C4-2B (cell line): ENCODE results near the gene ZNF555.

Experiments used
- ZFX ChIP-seq: fragments of 450-650 bp; IDR thresholded peaks from 2 replicates; pipeline ENCODE4 v1.6.1; 2017
- TF ChIP-seq, protein P1 (sequence below): fragments of 450-650 bp; conservative IDR thresholded peaks from 2 replicates; pipeline ENCODE4 v1.5.1; 2017; ENCODE audit warnings: mild to moderate bottlenecking

DNA sequence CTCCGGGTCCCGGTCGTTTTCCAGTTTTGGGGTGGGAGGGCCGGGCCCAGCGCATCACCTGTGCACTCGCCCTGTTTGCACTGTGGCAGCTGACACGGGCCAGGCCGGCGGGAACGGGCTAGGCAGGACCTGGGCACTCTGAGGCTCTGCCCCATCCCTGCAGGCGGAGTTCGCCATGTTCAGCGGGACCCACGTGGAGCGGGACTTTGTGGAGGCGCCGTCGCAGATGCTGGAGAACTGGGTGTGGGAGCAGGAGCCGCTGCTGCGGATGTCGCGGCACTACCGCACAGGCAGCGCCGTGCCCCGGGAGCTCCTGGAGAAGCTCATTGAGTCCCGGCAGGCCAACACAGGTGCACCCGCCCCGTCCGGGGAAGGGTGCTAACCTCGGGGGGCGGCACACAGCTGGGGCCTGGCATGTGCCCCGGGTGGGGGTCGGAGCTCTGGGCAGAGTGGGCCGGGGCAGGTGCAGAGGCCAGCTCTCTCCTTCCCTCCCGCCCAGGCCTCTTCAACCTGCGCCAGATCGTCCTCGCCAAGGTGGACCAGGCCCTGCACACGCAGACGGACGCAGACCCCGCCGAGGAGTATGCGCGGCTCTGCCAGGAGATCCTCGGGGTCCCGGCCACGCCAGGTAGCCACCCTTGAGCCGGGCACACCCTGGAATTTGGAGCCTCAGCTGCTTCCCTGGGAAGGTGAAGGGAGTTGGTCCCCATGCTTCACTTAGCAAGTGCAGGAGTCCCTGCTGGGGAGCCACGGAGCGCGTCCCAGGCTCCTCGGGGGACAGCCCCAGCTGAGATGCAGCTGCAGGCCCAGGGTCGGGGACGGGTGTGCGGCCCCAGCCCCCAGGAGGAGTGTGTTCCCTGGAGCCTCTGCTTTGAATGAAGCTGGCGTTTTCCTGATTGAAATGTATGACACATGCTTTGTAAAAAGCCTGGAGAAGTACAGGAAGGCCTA, 30.9 kb upstream of the ZNF555 start:
- TF ChIP-seq, protein P1, sequence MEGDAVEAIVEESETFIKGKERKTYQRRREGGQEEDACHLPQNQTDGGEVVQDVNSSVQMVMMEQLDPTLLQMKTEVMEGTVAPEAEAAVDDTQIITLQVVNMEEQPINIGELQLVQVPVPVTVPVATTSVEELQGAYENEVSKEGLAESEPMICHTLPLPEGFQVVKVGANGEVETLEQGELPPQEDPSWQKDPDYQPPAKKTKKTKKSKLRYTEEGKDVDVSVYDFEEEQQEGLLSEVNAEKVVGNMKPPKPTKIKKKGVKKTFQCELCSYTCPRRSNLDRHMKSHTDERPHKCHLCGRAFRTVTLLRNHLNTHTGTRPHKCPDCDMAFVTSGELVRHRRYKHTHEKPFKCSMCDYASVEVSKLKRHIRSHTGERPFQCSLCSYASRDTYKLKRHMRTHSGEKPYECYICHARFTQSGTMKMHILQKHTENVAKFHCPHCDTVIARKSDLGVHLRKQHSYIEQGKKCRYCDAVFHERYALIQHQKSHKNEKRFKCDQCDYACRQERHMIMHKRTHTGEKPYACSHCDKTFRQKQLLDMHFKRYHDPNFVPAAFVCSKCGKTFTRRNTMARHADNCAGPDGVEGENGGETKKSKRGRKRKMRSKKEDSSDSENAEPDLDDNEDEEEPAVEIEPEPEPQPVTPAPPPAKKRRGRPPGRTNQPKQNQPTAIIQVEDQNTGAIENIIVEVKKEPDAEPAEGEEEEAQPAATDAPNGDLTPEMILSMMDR, result no peak
- no peak for TF ChIP-seq ZFX
